SH-SY5Y (cell line): ENCODE results near the gene KLHL1.

ENCODE experiments used
- GATA2 ChIP-seq: IDR thresholded peaks from 2 replicates; pipeline ENCODE4 v1.6.1; 2011; ENCODE audit warnings: mild to moderate bottlenecking, low read depth, low read length
- GATA3 ChIP-seq: IDR thresholded peaks from 2 replicates; pipeline ENCODE4 v1.6.1; 2011; ENCODE audit warnings: low read depth, mild to moderate bottlenecking, low read length, moderate library complexity

GRCh38 chr13:69950160-69950559 lies 158.1 kb downstream of the KLHL1 start:
- TF ChIP-seq GATA2 (no peak), GATA3 (no peak)
